A172 (cell line): ENCODE measurements around the gene TYK2. TPM values are rescaled to one million over a fixed set of nuclear protein-coding genes. Genes with fewer than 3 reads are reported as not detected.
A peak's percentile ranks its signal among the peaks of the same experiment; 100 is the strongest.

Source experiments
- DNase-seq: peaks from one replicate; pipeline ENCODE4 v3.0.0-alpha.2; 2015; ENCODE audit warnings: low spot score
- total RNA-seq: library from RNA; depleted of rRNA; stranded (reverse); fragments of >200 nt; shearing (Covaris generic); gene quantifications from 2 replicates; pipeline ENCODE4 v1.2.3, GENCODE V29; 2014; rRNA removed

The TYK2 gene
- total RNA-seq, 1 experiment from 2014 or later, result 112 TPM

DNA sequence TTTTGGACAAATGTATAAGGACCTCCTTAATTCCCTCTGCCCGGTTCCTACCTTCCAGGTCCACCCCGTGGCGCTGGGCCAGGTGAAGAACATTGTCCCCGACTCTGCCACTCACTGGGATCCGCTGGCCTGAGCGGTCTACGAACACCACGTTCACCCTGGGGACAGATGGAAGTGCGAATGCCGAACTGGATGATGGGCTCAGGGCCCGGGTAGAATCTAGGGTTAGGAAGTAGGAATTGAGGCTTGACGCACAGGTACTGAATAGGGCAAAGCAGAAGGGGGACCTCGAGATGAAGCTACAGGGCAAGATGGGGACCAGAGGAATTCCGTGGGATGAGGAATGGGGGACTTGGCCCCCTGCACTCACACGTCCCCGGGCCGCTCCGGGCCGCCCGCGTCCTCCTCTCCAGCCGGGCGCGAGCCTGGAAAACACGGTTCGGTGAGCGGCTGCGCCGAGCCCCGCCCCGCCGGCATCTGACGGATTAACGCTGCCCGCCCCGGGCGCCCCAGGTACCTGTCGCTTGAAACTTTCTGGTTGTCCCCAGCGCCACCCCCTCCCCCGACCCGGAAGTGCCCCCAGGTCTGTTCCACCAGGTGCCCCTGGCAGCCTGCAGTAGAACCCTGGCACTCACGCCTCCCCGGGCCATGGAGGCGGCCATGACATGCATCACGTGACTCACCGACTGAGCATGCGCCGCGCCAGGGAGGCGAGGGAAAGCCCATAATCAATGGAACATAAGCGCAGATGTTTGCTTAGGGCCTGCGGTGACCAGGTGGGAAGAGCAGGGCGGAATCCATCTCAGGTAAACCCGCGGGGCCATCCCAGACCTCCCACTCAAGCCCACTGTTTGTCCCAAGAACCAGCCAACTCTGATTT lies 64.8 kb downstream of the TYK2 start, which contains the start of gene FDX2:
FDX2 (minus strand) TSS at position 681 of the 880 bp plus-strand sequence; CDS start at position 662, 19 bp downstream.
- DNase-seq, result peak; percentile 68

DNA sequence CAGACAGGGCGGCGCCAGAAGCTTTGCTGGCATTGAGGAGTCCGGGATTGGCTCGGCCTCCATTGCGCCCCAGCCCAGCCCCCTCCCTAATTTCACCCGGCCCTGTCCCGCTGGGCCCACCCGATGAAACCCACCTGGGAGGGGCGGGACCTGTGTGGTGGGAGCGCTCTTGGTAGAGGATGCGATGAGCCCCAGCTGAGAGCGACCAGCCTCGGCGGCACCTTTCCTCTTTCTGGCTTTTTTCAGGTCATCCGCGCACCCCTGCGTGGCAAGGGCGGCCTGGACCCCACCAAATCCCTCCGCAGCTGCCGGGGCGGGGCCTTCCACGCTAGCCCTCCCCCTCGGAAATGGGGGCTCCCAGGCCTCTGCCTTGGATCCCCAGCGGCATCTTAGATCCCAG lies 70.9 kb downstream of the TYK2 start, which contains the start of gene ZGLP1:
ZGLP1 (minus strand) TSS at position 393 of the 400 bp plus-strand sequence.
- DNase-seq, result no peak

DNA sequence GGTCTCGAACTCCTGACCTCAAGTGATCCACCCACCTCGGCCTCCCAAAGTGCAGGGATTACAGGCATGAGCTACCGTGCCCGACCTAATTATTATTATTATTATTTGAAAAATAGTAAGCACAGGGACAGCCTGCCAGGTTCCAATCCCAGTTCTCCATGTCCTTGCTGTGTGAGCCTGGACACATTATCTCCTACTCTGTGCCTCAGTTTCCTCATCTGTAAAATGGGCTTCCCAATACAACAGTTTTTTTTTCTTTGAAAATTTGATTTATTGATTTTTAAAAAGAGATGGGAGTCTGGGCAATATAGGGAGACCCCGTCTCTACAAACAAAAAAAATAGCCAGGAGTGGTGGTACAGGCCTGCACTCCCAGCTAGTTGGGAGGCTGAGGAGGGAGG lies 74.0 kb downstream of the TYK2 start:
- DNase-seq, result no peak

DNA sequence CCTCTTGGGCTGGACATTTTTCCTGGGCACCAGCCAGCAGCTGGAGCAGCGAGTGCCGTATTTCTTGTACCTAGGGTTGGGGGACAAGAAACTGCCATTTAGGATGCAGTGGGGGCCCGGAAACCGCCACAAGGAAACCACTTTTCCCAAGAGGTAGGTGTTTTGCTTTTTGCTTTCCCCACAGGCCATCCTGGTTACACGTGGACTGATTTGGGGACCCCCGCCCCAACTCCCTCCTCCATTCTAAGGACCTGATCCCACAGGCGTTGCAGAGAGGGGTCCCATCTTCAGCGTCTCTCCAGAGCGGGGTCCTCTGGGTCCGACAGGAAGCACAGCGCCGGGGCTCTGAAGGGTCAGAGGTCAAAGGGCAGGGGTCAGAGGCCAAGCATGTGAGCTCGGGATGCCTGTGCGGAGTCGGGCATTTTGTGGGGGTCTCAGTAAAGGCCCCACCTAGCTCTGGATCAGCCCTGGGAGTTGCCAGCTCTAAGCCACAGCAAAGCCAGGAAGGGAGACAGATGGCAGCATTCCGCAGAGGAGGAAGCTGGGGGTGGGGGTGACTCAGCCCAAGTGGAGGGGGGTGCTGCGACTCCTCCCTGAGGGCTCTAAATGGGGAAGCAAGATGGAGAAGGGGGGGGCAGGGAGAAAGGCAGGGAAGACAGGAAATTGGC lies 75.1 kb downstream of the TYK2 start:
- DNase-seq, result peak; percentile 62

Other genes starting within 250 kb of the TYK2 start
- 99.5 and 132 TPM in 2 replicates for gene DNMT1, start 185.6 kb downstream of the TYK2 start, total RNA-seq
- gene S1PR2, start 149.2 kb downstream of the TYK2 start, total RNA-seq, result 1.7 and 2.5 TPM in 2 replicates
- gene MRPL4, start 128.4 kb downstream of the TYK2 start, total RNA-seq, result 130 and 157 TPM in 2 replicates
- gene ICAM1, start 109.5 kb downstream of the TYK2 start, total RNA-seq, result 0.22 TPM in 1 of 2 replicates, not detected in the other
- 0.09 and 0.24 TPM in 2 replicates for gene ICAM4, start 93.6 kb downstream of the TYK2 start, total RNA-seq
- 0.19 and 0.53 TPM in 2 replicates for gene ICAM5, start 90.6 kb downstream of the TYK2 start, total RNA-seq
- 1.3 and 1.5 TPM in 2 replicates for gene ZGLP1, start 70.8 kb downstream of the TYK2 start, total RNA-seq
- gene FDX2, start 64.6 kb downstream of the TYK2 start, total RNA-seq, result 50.7 and 57.2 TPM in 2 replicates
- 26.8 and 34.9 TPM in 2 replicates for gene RAVER1, start 47.0 kb downstream of the TYK2 start, total RNA-seq
- 3.6 and 8.9 TPM in 2 replicates for gene ICAM3, start 40.9 kb downstream of the TYK2 start, total RNA-seq
- gene CDC37, start 23.0 kb upstream of the TYK2 start, total RNA-seq, result 260 and 268 TPM in 2 replicates
- 0.41 and 1.3 TPM in 2 replicates for gene PDE4A, start 40.0 kb upstream of the TYK2 start, total RNA-seq
- 118 and 128 TPM in 2 replicates for gene KEAP1, start 122.8 kb upstream of the TYK2 start, total RNA-seq
- gene S1PR5, start 136.9 kb upstream of the TYK2 start, total RNA-seq, result 7.9 and 9.0 TPM in 2 replicates
- 62.5 and 68.0 TPM in 2 replicates for gene ATG4D, start 163.3 kb upstream of the TYK2 start, total RNA-seq
- 7.4 and 9.5 TPM in 2 replicates for gene KRI1, start 185.4 kb upstream of the TYK2 start, total RNA-seq
- gene CDKN2D, start 188.4 kb upstream of the TYK2 start, total RNA-seq, result 10.6 and 11.3 TPM in 2 replicates
- gene AP1M2, start 206.7 kb upstream of the TYK2 start, total RNA-seq, result 39.4 and 41.9 TPM in 2 replicates
- 54.9 and 327 TPM in 2 replicates for gene SLC44A2, start 245.0 kb upstream of the TYK2 start, total RNA-seq